Endothelial cell (in vitro differentiated cells): ENCODE measurements around the gene CATSPERD. TPM values are rescaled to one million over a fixed set of nuclear protein-coding genes. Genes with fewer than 3 reads are reported as not detected.
A peak's percentile ranks its signal among the peaks of the same experiment; 100 is the strongest.

ENCODE experiments used
- DNase-seq: peaks from one replicate; pipeline ENCODE4 v3.0.0; 2021; ENCODE audit warnings: low spot score
- H3K27ac Mint-ChIP-seq: one replicate; pipeline ENCODE4 v1.8.0; 2021; ENCODE audit warnings: mixed read lengths, inconsistent platforms; ENCODE audit not compliant: unreplicated experiment
- H3K27me3 Mint-ChIP-seq: one replicate; pipeline ENCODE4 v1.8.0; 2021; ENCODE audit warnings: mild to moderate bottlenecking, moderate library complexity, mixed read lengths, inconsistent platforms; ENCODE audit not compliant: unreplicated experiment
- H3K36me3 Mint-ChIP-seq: one replicate; pipeline ENCODE4 v1.8.0; 2021; ENCODE audit warnings: mild to moderate bottlenecking, low read depth, mixed read lengths, inconsistent platforms; ENCODE audit not compliant: unreplicated experiment
- H3K4me1 Mint-ChIP-seq: one replicate; pipeline ENCODE4 v1.8.0; 2021; ENCODE audit warnings: mild to moderate bottlenecking, mixed read lengths, inconsistent platforms; ENCODE audit not compliant: unreplicated experiment
- H3K4me3 Mint-ChIP-seq: one replicate; pipeline ENCODE4 v1.8.0; 2021; ENCODE audit warnings: mild to moderate bottlenecking, mixed read lengths, inconsistent platforms; ENCODE audit not compliant: unreplicated experiment
- H3K9me3 Mint-ChIP-seq: one replicate; pipeline ENCODE4 v1.8.0; 2021; ENCODE audit warnings: mixed read lengths, inconsistent platforms; ENCODE audit not compliant: unreplicated experiment
- total RNA-seq: library from RNA; stranded (reverse); fragmentation: NEBNext Ultra II Directional; extraction: Animal tissue kit (Norgen Biotek cat#: 25700); gene quantifications from one replicate; pipeline ENCODE4 v1.2.1, GENCODE V29; 2021; ENCODE audit not compliant: unreplicated experiment
- TF ChIP-seq, protein P1 (sequence below): fragments of 200-600 bp; sonication (generic); IDR thresholded peaks from one replicate; pipeline ENCODE4 v1.5.0; 2021; ENCODE audit warnings: antibody characterized with exemption; ENCODE audit not compliant: unreplicated experiment

The CATSPERD gene
- total RNA-seq, 1 donor from 2014 or later, result not detected

DNA sequence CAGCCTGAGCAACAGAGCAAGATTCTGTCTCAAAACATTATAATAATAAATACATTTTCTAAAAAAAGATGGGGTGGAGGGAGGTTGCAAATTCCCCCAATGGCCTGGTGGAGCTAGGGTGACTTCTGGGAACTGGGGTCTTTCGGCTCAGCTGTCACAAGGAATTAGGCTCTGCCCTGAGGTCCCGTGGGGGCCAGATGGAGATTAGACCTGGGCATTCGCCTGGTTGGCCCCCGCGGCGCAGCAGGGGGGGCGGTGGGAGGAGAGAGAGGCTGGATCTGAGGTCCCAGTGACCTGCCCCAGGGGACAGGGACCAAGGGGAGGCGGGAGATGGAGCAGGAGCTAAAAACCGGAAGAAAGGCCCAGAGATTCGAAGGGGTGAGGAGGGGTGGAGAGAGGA lies 104.3 kb downstream of the CATSPERD start:
- Mint-ChIP-seq H3K4me1 (no peaks in the 10 kb centered on the region), H3K27me3 (peaks cover 10% of the 10 kb centered on the region), H3K36me3 (no peaks in the 10 kb centered on the region), H3K27ac (no peak overlapping the region), H3K4me3 (no peak overlapping the region), H3K9me3 (no peaks in the 10 kb centered on the region)
- TF ChIP-seq, protein P1, sequence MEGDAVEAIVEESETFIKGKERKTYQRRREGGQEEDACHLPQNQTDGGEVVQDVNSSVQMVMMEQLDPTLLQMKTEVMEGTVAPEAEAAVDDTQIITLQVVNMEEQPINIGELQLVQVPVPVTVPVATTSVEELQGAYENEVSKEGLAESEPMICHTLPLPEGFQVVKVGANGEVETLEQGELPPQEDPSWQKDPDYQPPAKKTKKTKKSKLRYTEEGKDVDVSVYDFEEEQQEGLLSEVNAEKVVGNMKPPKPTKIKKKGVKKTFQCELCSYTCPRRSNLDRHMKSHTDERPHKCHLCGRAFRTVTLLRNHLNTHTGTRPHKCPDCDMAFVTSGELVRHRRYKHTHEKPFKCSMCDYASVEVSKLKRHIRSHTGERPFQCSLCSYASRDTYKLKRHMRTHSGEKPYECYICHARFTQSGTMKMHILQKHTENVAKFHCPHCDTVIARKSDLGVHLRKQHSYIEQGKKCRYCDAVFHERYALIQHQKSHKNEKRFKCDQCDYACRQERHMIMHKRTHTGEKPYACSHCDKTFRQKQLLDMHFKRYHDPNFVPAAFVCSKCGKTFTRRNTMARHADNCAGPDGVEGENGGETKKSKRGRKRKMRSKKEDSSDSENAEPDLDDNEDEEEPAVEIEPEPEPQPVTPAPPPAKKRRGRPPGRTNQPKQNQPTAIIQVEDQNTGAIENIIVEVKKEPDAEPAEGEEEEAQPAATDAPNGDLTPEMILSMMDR, result no peak
- DNase-seq, result no peak

DNA sequence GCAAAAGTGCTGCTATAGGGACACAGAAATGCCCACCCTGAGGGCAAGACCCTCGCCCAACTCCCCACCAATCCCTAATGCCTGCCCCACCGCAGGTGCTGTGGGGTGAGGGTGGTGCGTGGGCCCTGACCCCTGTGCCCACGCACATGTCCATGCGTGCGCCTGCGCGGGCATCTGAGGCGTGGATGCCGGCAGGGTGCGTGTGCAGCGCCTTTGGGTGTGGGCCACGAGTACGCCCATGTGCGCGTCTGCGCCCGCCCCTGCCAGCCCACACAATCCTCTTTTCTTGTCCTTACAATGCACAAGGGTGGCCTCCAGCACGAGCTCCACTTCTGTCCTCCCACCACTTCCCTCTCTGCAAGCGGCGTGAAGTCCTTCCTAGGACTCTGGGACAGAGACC lies 104.7 kb downstream of the CATSPERD start:
- H3K4me3 Mint-ChIP-seq, result no peak overlapping the region
- TF ChIP-seq, protein P1, result no peak
- no peaks in the 10 kb centered on the region for H3K36me3 Mint-ChIP-seq
- no peak for DNase-seq
- H3K9me3 Mint-ChIP-seq, result no peaks in the 10 kb centered on the region
- H3K4me1 Mint-ChIP-seq, result no peaks in the 10 kb centered on the region
- peaks cover 10% of the 10 kb centered on the region for H3K27me3 Mint-ChIP-seq
- H3K27ac Mint-ChIP-seq, result no peak overlapping the region

DNA sequence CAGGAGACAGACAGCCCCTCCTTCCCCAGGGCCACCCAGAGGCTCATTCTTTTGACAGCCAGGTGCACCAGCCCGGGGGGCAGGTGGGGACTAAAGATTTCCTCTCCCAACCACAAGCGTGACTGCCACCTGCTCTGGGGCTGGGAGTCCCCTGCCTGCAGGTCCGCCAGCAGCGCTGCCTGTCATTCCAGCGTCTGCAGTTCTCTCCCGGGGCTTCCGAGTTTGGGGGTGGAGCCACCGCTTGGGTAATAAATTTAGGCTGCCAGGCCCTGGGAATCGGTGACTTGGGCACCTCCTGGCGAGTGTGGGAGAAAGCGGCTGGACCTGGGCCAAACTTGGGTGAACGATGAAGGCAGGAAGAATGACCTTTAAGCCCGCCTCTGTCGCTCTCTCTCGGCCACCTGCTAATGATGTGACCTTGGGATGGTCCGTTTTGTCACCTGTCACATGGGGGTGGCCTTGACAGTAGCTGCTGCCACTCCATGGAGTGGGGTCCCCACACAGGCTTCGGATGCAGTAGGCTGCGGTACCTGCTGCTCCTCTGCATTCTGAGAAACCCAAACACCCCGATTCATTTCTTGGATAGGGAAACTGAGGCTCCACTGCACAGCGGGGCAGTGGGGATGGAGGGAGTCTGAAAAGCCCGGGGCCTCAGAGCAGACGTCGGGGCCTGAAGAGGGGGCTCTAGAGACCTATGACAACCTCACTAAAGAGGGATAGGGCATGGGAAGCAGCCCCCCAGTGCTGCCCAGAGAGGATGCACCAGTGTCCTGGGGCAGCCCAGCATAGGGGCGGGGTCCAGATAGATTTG lies 106.3 kb downstream of the CATSPERD start:
- TF ChIP-seq, protein P1, result no peak
- Mint-ChIP-seq H3K27ac (peak overlapping the region; percentile 45), H3K9me3 (no peaks in the 10 kb centered on the region), H3K36me3 (no peaks in the 10 kb centered on the region), H3K4me1 (no peaks in the 10 kb centered on the region), H3K27me3 (peaks cover 7% of the 10 kb centered on the region), H3K4me3 (peak overlapping the region; percentile 91)
- DNase-seq, result no peak

DNA sequence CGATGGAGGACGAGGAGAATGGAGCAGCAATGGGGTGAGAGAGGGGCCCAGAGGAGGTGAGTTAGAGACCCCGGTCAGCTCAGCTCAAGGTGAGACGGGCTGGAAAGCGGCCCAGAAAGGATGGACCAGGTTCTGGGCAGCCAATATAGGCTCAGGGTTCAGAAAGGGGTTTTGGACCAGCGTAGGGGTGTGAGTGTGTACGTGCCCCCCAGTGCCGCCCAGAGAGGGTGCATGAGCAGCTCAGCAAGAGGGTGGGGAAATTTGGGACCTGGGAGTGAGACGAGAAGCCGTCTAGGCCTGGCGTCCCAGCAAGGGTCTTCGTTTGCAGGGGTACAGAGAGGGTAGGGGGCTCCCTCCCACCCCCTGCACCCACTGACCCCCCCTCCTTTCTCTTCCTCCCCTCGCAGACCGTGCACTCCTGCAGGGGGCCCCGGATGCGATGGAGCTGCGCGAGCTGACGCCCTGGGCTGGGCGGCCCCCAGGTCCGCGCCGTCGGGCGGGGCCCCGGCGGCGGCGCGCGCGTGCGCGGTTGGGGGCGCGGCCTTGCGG lies 107.0 kb downstream of the CATSPERD start:
- Mint-ChIP-seq H3K9me3 (no peaks in the 10 kb centered on the region), H3K4me1 (no peaks in the 10 kb centered on the region), H3K4me3 (peak overlapping the region; percentile 91), H3K27me3 (peaks cover 7% of the 10 kb centered on the region), H3K27ac (peak overlapping the region; percentile 45), H3K36me3 (no peaks in the 10 kb centered on the region)
- TF ChIP-seq, protein P1, result no peak
- no peak for DNase-seq
